SHP77 (cell line): ENCODE measurements around the gene PTPN23.

Experiments
- DNase-seq, 2 experiments: peaks; one replicate each; lab custom pipeline; 2025; lab: John Stamatoyannopoulos, UW

Gene PTPN23

DNA sequence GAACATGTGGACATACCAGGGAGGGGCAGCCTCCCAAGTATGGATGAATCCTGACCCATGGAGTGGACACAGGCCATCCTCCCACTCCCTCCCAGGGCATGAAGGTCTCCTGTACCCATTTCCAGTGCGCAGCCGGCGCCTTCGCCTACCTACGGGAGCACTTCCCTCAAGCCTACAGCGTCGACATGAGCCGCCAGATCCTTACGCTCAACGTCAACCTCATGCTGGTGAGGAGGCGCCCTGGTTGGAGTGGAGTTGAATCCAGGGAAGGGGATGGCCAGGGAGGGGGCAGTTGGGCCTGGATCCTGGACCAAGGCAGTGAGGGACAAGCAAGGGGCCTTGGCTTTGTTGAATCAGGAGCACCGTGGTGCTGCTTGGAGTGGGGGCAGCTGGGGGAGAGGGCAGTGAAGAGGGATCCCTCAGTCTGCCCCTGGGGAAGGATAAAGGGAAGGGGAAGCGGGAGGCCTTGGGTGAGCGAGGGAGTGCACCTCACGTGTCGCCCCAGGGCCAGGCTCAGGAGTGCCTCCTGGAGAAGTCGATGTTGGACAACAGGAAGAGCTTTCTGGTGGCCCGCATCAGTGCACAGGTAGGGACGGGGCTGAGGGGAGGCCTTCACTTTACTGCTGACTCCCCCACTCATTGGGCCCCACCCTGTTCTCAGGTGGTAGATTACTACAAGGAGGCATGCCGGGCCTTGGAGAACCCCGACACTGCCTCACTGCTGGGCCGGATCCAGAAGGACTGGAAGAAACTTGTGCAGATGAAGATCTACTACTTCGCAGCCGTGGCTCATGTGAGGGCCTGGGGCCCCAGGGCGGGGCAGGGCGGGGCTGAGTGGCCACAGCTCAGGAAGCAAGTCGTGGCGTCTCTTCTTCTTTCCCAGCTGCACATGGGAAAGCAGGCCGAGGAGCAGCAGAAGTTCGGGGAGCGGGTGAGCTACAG lies 25.3 kb downstream of the PTPN23 start:
- DNase-seq: no peak

DNA sequence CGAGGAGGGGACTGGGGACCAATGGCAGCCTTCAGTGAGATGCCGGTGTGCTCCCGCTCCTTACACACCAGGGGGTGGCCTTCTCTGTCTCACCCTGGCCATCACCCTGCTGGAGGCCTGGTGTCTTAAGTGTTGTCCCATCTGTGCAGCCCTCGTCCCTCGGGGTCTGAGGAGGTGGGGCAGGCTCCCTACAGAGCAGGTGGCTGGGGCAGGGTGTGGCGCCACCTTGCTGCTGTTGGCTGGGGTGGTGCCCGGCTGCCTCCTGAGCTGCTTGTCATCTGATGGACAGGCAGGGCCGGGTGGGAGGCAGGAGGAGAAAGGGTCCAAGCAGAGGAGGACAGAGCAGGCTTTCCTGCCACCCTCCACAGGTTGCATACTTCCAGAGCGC lies 25.9 kb downstream of the PTPN23 start:
- DNase-seq: no peak

DNA sequence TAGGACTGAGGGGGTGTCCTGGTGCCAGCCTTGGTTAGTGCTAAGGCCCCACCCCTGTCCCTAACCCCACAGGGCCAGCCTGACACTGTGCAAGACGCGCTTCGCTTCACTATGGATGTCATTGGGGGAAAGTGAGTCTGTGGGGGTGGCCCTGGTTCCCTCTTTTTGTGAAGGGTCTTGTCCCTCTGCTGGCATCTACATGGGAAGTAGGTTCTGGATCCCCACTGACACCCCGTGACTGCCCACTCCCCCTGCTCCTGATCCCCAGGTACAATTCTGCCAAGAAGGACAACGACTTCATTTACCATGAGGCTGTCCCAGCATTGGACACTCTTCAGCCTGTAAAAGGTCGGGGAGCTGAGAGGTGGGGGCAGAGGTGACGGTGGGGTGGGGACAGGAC lies 26.4 kb downstream of the PTPN23 start:
- DNase-seq: no peak

DNA sequence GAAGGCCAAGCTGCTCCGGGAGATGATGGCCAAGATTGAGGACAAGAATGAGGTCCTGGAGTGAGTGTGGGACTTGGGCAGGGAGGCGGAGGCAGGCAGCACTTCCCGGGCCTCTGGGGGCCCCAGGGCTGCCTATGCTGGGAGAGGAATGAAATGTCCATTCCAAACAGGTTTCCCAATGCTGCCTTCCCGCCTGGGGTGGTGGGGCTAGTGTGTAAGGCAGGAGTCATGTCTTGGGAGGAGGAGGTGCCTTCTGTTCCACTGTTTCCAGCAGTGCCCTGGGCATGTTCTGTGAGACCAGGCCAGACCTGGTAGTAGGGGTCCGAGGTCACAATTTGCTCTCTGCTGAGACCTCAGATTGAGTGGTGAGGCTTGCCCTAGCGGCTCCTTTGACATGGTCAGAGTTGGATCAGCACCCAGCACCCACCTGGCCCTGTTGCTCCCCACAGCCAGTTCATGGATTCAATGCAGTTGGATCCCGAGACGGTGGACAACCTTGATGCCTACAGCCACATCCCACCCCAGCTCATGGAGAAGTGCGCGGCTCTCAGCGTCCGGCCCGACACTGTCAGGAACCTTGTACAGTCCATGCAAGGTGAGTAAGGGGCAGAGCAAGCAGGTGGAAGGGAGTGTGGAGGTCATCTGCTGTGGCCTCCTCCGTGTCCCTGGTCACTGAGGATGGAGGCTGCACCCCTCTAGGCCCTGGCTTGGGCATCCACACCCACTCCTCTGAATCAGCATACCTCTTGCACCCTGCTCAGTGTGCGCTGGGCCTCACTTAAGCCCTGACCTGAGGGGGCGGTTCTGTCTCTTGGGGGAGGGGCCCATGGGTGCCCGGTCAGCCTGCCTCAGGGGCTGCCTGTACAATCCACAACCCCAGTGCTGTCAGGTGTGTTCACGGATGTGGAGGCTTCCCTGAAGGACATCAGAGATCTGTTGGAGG lies 27.3 kb downstream of the PTPN23 start:
- no peak for DNase-seq

DNA sequence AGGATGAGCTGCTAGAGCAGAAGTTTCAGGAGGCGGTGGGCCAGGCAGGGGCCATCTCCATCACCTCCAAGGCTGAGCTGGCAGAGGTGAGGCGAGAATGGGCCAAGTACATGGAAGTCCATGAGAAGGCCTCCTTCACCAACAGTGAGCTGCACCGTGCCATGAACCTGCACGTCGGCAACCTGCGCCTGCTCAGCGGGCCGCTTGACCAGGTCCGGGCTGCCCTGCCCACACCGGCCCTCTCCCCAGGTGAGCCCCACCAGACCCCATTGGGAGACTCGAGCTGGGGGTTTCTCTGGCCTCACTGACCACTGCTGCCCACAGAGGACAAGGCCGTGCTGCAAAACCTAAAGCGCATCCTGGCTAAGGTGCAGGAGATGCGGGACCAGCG lies 28.0 kb downstream of the PTPN23 start:
- DNase-seq: no peak

DNA sequence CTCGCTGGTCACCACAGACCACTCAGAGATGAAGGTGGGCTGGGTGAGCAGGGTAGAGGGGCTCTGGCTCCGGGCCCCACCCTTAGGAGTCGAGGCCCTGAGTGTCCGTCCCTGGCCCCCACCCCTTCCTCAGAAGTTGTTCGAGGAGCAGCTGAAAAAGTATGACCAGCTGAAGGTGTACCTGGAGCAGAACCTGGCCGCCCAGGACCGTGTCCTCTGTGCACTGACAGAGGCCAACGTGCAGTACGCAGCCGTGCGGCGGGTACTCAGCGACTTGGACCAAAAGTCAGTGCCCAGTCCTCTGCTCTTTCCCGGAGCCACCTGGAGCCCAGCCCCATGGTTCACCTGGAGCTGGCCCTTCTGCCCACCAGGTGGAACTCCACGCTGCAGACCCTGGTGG lies 28.5 kb downstream of the PTPN23 start:
- no peak for DNase-seq

DNA sequence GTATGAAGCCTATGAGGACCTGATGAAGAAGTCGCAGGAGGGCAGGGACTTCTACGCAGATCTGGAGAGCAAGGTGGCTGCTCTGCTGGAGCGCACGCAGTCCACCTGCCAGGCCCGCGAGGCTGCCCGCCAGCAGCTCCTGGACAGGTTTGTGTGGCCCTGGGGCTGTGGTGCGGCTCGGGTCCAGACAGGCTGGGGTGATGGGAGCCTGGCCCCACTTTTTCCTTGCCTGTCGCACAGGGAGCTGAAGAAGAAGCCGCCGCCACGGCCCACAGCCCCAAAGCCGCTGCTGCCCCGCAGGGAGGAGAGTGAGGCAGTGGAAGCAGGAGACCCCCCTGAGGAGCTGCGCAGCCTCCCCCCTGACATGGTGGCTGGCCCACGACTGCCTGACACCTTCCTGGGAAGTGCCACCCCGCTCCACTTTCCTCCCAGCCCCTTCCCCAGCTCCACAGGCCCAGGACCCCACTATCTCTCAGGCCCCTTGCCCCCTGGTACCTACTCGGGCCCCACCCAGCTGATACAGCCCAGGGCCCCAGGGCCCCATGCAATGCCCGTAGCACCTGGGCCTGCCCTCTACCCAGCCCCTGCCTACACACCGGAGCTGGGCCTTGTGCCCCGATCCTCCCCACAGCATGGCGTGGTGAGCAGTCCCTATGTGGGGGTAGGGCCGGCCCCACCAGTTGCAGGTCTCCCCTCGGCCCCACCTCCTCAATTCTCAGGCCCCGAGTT lies 29.0 kb downstream of the PTPN23 start:
- DNase-seq: no peak

DNA sequence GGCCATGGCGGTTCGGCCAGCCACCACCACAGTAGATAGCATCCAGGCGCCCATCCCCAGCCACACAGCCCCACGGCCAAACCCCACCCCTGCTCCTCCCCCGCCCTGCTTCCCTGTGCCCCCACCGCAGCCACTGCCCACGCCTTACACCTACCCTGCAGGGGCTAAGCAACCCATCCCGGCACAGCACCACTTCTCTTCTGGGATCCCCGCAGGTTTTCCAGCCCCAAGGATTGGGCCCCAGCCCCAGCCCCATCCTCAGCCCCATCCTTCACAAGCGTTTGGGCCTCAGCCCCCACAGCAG lies 29.5 kb downstream of the PTPN23 start:
- DNase-seq: no peak

DNA sequence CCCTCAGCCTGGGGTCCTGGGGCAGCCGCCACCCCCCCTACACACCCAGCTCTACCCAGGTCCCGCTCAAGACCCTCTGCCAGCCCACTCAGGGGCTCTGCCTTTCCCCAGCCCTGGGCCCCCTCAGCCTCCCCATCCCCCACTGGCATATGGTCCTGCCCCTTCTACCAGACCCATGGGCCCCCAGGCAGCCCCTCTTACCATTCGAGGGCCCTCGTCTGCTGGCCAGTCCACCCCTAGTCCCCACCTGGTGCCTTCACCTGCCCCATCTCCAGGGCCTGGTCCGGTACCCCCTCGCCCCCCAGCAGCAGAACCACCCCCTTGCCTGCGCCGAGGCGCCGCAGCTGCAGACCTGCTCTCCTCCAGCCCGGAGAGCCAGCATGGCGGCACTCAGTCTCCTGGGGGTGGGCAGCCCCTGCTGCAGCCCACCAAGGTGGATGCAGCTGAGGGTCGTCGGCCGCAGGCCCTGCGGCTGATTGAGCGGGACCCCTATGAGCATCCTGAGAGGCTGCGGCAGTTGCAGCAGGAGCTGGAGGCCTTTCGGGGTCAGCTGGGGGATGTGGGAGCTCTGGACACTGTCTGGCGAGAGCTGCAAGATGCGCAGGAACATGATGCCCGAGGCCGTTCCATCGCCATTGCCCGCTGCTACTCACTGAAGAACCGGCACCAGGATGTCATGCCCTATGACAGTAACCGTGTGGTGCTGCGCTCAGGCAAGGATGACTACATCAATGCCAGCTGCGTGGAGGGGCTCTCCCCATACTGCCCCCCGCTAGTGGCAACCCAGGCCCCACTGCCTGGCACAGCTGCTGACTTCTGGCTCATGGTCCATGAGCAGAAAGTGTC lies 30.2 kb downstream of the PTPN23 start:
- DNase-seq: no peak

DNA sequence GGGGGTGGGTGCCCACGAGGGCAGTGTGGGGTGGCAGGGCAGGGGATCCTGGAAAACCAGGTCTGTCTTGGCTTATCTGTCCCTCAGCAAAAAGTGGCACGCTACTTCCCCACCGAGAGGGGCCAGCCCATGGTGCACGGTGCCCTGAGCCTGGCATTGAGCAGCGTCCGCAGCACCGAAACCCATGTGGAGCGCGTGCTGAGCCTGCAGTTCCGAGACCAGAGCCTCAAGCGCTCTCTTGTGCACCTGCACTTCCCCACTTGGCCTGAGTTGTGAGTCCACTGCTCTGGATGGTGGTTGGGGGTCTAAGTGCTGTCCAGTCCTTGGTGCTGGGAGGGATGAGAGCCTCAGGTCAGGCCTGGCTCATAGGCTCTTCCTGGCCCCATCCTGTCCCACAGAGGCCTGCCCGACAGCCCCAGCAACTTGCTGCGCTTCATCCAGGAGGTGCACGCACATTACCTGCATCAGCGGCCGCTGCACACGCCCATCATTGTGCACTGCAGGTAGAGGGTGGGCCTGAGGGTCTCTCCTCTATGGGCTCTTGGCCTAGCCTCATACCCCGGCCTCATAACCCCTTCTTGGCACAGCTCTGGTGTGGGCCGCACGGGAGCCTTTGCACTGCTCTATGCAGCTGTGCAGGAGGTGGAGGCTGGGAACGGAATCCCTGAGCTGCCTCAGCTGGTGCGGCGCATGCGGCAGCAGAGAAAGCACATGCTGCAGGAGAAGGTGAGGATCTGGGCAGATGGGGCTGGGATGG lies 31.1 kb downstream of the PTPN23 start:
- DNase-seq: no peak

DNA sequence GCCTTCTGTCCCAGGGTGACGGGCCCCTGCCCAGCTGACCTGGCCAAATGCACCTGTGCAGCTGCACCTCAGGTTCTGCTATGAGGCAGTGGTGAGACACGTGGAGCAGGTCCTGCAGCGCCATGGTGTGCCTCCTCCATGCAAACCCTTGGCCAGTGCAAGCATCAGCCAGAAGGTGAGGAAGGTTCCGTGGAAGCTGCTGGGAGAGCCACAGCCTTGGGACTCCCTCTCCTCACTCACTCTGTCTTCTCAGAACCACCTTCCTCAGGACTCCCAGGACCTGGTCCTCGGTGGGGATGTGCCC lies 31.6 kb downstream of the PTPN23 start:
- DNase-seq: no peak

DNA sequence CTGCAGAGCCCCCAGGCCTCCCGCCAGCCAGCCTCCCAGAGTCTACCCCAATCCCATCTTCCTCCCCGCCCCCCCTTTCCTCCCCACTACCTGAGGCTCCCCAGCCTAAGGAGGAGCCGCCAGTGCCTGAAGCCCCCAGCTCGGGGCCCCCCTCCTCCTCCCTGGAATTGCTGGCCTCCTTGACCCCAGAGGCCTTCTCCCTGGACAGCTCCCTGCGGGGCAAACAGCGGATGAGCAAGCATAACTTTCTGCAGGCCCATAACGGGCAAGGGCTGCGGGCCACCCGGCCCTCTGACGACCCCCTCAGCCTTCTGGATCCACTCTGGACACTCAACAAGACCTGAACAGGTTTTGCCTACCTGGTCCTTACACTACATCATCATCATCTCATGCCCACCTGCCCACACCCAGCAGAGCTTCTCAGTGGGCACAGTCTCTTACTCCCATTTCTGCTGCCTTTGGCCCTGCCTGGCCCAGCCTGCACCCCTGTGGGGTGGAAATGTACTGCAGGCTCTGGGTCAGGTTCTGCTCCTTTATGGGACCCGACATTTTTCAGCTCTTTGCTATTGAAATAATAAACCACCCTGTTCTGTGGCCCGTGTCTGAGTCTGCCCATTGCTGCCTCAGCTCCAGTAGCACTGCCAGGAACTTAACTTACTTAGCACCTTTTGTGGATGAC lies 32.2 kb downstream of the PTPN23 start:
- DNase-seq: no peak

DNA sequence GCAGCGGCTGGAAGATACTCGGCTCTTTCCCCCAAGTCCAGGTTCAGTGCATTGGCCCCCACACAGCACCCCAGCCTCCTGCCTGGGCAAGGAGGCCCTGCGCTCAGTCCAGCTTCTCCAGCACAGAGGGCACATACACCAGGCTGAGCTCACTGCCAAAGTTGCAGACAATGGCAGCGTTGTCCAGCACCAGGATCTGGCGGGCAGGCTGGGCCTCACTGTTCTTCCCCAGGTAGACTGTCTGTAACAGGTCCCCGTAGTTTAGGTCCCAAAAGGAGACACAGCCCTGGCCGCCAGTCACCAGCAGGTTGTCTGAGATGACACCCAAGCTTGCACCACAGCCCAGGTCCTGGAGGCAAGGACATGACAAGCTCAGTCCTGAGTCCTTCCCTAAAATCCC lies 32.9 kb downstream of the PTPN23 start:
- no peak for DNase-seq

DNA sequence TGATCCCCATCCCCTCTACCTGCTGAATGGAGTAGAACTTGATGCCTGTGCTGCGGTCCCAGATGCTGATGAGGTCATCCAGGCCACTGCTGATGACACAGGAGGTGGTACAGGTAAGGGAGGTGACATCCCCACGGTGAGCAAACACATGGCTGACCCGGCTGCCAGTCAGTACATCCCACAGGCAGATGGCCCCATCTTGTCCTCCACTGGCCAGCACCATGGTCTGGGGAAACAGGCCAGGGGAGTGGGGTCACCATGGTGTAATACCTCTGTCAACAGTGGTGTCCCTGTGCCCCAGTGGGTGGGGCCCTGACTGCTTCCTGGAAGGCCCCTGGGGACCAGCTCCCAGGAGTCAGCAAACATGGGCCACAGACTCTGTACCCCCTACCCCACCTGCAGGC lies 33.3 kb downstream of the PTPN23 start:
- DNase-seq: no peak

DNA sequence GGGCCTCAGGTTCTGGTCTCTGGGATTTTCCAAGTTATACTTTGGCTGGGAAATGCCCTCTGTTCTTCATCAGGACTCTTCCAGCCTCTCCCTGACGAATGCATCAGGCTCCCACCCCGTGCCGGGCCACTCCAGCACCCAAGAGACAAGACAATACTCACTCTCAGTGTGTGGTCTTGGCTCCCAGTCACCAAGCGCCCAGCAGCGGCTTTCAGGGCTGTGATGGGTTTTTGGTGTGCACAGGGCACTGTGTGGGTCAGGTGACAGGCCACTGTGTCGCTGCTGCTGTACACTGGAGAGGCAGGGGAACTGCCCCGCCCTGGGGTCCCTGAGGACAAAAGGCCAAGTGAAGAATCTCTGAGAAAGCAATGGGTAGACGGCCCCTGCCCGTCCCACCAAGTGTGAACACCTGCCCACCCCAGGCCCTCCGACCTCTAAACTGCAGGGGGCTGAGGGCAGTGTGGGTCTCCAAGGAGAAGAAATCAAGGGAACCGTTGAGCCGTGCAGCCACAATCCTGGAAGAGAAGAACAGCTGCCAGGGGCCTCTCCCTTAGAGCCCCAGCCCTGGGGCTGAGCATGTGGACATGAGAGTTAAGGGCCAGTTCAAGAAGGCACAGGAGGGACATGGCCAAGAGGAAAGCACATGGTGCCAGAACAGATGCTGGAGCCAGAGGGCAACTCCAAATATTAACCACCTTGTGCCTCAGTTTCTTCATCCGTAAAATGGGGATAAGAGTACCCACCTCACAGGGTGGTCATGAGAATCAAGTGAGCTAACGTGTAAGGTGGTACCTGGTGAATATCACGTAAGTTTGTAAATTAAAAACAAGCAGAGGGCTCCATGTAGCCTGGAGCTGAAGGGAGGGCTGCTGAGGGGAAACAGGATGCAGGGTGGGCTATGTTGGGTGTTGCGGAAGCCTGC lies 34.1 kb downstream of the PTPN23 start:
- no peak for DNase-seq

DNA sequence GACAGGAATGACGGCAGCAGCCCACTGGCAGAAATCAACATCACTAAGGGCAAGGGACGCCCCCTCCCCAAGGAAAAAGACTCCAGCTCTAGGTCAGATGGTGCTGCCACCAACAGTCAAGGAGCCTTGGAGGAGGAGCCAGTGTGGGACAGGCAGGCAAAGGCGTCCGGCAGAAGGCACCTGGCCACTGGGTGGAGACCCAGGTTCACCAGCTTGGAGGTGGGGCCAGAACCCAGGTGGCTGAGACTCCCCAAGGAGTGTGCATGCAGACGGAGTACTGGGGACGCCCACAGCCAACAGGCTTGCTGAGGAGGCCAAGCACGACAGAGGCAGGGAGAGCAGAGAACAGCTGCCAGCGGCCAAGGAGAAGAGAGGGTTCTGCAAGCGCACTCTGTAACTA lies 35.2 kb downstream of the PTPN23 start:
- DNase-seq: no peak

DNA sequence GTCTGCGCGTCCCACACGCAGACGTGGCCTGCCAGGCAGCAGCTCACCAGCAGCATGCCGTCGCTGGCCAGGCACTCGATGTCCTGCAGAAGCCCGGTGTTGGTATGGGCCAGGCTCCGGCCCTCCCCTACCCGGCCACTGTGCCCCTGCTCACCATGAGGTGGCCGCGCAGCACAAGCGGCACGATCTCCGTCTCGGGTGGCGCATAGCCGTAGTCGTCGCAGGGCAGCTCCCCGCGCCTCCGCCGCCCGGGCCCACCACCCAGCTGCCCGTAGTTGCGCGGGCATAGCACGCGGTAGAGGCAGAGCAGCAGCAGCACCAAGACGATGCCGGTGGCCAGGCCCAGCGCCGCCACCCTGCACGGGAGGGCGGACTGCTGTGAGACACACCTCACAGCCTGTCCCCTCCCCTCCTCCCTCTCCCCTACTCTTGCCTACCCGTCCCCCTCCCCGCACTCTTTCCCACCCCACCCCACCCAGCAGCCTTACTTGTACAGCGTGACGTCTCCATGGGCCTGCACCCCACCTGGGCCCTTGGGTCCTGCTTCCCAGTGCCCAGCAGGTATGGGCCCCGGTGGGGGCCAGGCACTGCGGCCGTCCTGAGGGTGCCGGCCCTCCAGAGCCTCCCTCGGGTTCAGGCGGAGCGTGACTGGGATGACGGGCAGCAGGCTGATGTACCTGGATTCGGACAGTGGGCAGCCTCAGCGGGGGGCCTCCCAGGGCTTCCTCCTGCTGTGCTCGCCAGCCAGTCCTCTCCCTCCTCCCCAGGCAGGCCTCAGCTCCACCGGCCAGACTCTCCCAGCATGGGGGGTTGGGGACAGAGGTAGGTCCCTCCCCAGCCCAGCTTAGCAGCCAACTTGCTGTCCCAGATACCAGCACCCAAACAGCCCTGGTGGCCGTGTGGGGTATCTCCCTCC lies 37.6 kb downstream of the PTPN23 start:
- no peak for DNase-seq
